Stomach (tissue), 4 donors: ENCODE data around the gene OTOR.

ENCODE experiments used
- EP300 ChIP-seq: sonication (generic); formaldehyde crosslinking; IDR thresholded peaks from one replicate; pipeline ENCODE4 v1.6.1; 2017; ENCODE audit warnings: antibody characterized with exemption
- POLR2A ChIP-seq, 4 donors: fragments of 450-650 bp; IDR thresholded peaks; one replicate each; pipeline ENCODE4 v1.6.1; 2016; ENCODE audit warnings: antibody characterized with exemption in 4 of 4, control low read depth in 2 of 4, mild to moderate bottlenecking in 1 of 4, moderate library complexity in 1 of 4
- TF ChIP-seq, protein P1 (sequence below), 7 experiments: fragments of 450-650 bp in 4 of 7; fragments of 200-600 bp in 3 of 7; sonication (generic) in 3 of 7; IDR thresholded peaks; one replicate each; pipeline ENCODE4 v1.5.1; 2016 to 2019; ENCODE audit warnings: antibody characterized with exemption in 7 of 7, control low read depth in 2 of 7, mild to moderate bottlenecking in 1 of 7

DNA sequence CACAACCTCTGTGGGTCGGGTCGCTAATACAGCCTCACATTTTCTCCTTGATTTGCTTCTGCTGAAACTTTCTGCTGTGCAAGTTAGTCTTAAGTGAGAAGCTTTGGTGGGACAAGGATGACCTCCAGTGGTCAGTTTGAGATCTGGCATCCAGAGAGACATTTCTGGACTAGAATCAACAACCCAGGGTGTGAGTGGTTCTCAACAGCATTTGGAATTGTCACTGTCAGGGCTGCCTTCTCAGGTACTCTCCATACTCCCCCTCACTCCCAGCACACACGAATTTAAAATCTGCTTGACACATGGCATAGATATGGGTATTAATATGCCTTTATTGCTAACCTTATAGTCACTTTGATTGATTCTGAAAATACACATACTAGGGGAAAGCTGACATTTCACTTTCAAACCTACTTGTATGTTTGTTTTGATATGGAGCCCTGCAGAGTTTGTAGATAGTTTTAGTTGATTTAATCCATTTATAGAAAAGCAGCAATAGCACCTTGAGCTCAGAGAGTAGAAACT, 13.2 kb downstream of the OTOR start:
- TF ChIP-seq, protein P1, sequence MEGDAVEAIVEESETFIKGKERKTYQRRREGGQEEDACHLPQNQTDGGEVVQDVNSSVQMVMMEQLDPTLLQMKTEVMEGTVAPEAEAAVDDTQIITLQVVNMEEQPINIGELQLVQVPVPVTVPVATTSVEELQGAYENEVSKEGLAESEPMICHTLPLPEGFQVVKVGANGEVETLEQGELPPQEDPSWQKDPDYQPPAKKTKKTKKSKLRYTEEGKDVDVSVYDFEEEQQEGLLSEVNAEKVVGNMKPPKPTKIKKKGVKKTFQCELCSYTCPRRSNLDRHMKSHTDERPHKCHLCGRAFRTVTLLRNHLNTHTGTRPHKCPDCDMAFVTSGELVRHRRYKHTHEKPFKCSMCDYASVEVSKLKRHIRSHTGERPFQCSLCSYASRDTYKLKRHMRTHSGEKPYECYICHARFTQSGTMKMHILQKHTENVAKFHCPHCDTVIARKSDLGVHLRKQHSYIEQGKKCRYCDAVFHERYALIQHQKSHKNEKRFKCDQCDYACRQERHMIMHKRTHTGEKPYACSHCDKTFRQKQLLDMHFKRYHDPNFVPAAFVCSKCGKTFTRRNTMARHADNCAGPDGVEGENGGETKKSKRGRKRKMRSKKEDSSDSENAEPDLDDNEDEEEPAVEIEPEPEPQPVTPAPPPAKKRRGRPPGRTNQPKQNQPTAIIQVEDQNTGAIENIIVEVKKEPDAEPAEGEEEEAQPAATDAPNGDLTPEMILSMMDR (IDR thresholded peaks at IDR 0.05) = peak in 5 of 7 experiments; percentile 53 to 74 (median 68)
- TF ChIP-seq EP300 (no peak), POLR2A (IDR thresholded peaks at IDR 0.05) (no peak)
